TTC549 (cell line): ENCODE data around the gene ZNF445.
"Not testable (repeated sequence)": the region's sequence is repeated elsewhere in the genome, so short reads cannot be mapped to it uniquely, and the experiment has no call there.

ENCODE experiments used
- FAIRE-seq: peaks from 2 replicates; lab custom pipeline; 2012; peaks lifted over from hg19 to GRCh38; lab: Jason Lieb, UNC

ZNF445 gene

GRCh38 chr3:44398271-44398670, 79.2 kb downstream of the ZNF445 start:
- FAIRE-seq, result not testable (repeated sequence)

- no peak for FAIRE-seq
Observed at GRCh38 chr3:44396200-44397171, 81.0 kb downstream of the ZNF445 start.

GRCh38 chr3:44395714-44396113, 81.8 kb downstream of the ZNF445 start:
- no peak for FAIRE-seq

- FAIRE-seq, result no peak
Observed at GRCh38 chr3:44392489-44392888, 85.0 kb downstream of the ZNF445 start.

- FAIRE-seq, result no peak
Observed at GRCh38 chr3:44387404-44387803, 90.1 kb downstream of the ZNF445 start.
